ENCODE data around the gene FNBP1. TPM values are rescaled to one million over a fixed set of nuclear protein-coding genes. Genes with fewer than 3 reads are reported as not detected.

Gene FNBP1
- total RNA-seq, 8 experiments from 2014 or later = 18.1 to 85.3 (median 29.3) TPM

DNA sequence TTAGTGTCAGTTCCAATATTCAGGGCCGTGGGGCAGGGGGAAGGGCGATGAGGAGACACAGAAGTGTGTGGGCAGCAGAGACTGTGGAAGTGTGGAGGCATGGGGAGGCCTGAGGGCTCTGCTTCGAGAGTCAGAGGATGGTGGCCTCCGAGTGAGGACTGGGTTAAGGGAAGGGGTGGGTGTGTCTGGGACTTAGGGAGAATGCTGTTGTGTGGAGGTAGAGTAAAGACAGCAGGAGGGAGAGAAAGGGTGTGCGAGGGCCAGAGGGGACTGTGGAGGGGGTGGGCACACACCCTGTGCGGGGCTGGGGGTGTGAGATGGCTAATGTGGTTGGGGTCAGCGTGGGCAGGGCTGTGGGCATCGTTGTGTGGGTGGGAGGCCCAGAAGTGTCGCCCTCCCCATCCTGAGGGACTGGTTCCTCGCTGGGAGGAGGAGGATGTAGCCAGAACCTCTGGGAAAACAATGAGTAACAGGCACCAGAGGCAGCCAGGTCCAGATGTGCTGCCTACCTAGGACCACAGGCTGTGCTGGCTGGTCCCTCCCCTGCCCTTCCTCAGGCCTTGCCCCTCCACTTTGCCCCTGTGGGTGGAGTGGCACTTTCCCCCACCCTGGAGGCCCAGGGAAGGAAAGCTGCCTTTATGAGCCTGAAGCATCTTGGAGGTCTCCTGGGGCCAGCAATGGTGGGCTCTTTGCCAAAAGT lies 203.5 kb downstream of the FNBP1 start:
- H3K4me1 ChIP-seq (replicated peaks in 1 of 2) = peaks cover 6 to 11% of the 10 kb centered on the region in 2 donors
- no peak for ATAC-seq (replicated peaks in 6 of 8)
- no peak overlapping the region for H3K4me3 ChIP-seq
- H3K27ac ChIP-seq = no peak overlapping the region
- in situ Hi-C loops (cut with MboI; ENCODE audit: low pct_unique_long_range_greater_than_20kb in 2 of 9, low sequenced_read_pairs in 9 of 9, unreplicated experiment in 9 of 9) = no loop called here
- 70 to 100% methylated on average over 1 to 2 of the region's 10 CpGs; no CpG with 5 or more reads in 8 of the 10 experiments for WGBS, 10 experiments

- in situ Hi-C loops (cut with MboI; ENCODE audit: low pct_unique_long_range_greater_than_20kb in 2 of 9, low sequenced_read_pairs in 9 of 9, unreplicated experiment in 9 of 9) = no loop called here
- H3K27ac ChIP-seq = no peak overlapping the region
- 33 to 93% (median 81%) methylated on average over 1 to 6 of the region's 12 CpGs; no CpG with 5 or more reads in 3 of the 10 experiments for WGBS, 10 experiments
- H3K4me3 ChIP-seq = no peak overlapping the region
- peaks cover 12 to 16% of the 10 kb centered on the region in 2 donors for H3K4me1 ChIP-seq (replicated peaks in 1 of 2)
- peak in 2 of 8 experiments; percentile 4 to 6 for ATAC-seq (replicated peaks in 6 of 8)
These were observed 204.2 kb downstream of the FNBP1 start for GRCh38 chr9:129838707-129839259.

Other genes with a start within 250 kb of the FNBP1 start
- 10 to 100 TPM; 10.7 to 31.4 (median 14.6) TPM for gene TOR1B, start 240.0 kb downstream of the FNBP1 start, total RNA-seq
- 10 to 100 TPM; 19.8 to 46.2 (median 34.6) TPM for gene TOR1A, start 219.1 kb downstream of the FNBP1 start, total RNA-seq
- gene C9orf78, start 207.9 kb downstream of the FNBP1 start, total RNA-seq = 10 to 100 TPM; 33.2 to 73.1 (median 48.6) TPM
- gene USP20, start 207.7 kb downstream of the FNBP1 start, total RNA-seq = 10 to 100 TPM; 15.3 to 24.8 (median 20.7) TPM
- 10 to 100 TPM; 27.6 to 58.5 (median 39.7) TPM for gene GPR107, start 10.7 kb upstream of the FNBP1 start, total RNA-seq
- 100 to 1,000 TPM in 1 of 8 experiments, 10 to 100 TPM in 7; 11.2 to 104 (median 34.7) TPM for gene NCS1, start 129.2 kb upstream of the FNBP1 start, total RNA-seq
- gene HMCN2, start 222.6 kb upstream of the FNBP1 start, total RNA-seq = 1 to 10 TPM in 3 of 8 experiments, under 1 TPM in 5; 0.54 to 2.1 (median 0.79) TPM

Data from motor neuron (in vitro differentiated cells).